ENCODE data around the gene GCNT4.
"Not testable (repeated sequence)": the region's sequence is repeated elsewhere in the genome, so short reads cannot be mapped to it uniquely, and the experiment has no call there.

The GCNT4 gene

GRCh38 chr5:75052192-75053053 lies at the start of gene GCNT4:
Gene GCNT4 (minus strand): TSS chr5:75052558. CDS start chr5:75030037, 22,521 bp downstream.
- TF ChIP-seq CTCF (IDR thresholded peaks at IDR 0.05; ENCODE audit: low read depth, low read length, missing control alignments): peak; percentile 10
- in situ Hi-C loops (cut with HindIII; ENCODE audit: low sequenced_read_pairs): no loop called here
- no peak for DNase-seq (ENCODE audit: low read depth)
- peak within 1 kb of the TSS; percentile 60 for H3K4me3 ChIP-seq (ENCODE audit: low read depth, low read length)

GRCh38 chr5:75095956-75096355 lies 43.6 kb upstream of the GCNT4 start:
- DNase-seq (ENCODE audit: low read depth); H3K4me3 ChIP-seq (ENCODE audit: low read depth, low read length); in situ Hi-C loops (cut with HindIII; ENCODE audit: low sequenced_read_pairs): not testable (repeated sequence)

GRCh38 chr5:75091597-75091996 lies 39.2 kb upstream of the GCNT4 start:
- no peak for DNase-seq (ENCODE audit: low read depth)
- H3K4me3 ChIP-seq (ENCODE audit: low read depth, low read length): no peak overlapping the region
- in situ Hi-C loops (cut with HindIII; ENCODE audit: low sequenced_read_pairs): no loop called here
- TF ChIP-seq CTCF (IDR thresholded peaks at IDR 0.05; ENCODE audit: low read depth, low read length, missing control alignments): no peak

- in situ Hi-C loops (cut with HindIII; ENCODE audit: low sequenced_read_pairs): no loop called here
- no peak overlapping the region for H3K4me3 ChIP-seq (ENCODE audit: low read depth, low read length)
- no peak for DNase-seq (ENCODE audit: low read depth)
- TF ChIP-seq CTCF (IDR thresholded peaks at IDR 0.05; ENCODE audit: low read depth, low read length, missing control alignments): no peak
Observed at GRCh38 chr5:75089662-75090061, 37.3 kb upstream of the GCNT4 start.

- in situ Hi-C loops (cut with HindIII; ENCODE audit: low sequenced_read_pairs): no loop called here
- no peak for TF ChIP-seq CTCF (IDR thresholded peaks at IDR 0.05; ENCODE audit: low read depth, low read length, missing control alignments)
- H3K4me3 ChIP-seq (ENCODE audit: low read depth, low read length): no peak overlapping the region
- DNase-seq (ENCODE audit: low read depth): no peak
Observed at GRCh38 chr5:75089137-75089536, 36.8 kb upstream of the GCNT4 start.

GRCh38 chr5:75088648-75089047 lies 36.3 kb upstream of the GCNT4 start:
- TF ChIP-seq CTCF (IDR thresholded peaks at IDR 0.05; ENCODE audit: low read depth, low read length, missing control alignments): no peak
- DNase-seq (ENCODE audit: low read depth): no peak
- H3K4me3 ChIP-seq (ENCODE audit: low read depth, low read length): no peak overlapping the region
- in situ Hi-C loops (cut with HindIII; ENCODE audit: low sequenced_read_pairs): no loop called here

GRCh38 chr5:75081510-75081909 lies 29.2 kb upstream of the GCNT4 start:
- no peak overlapping the region for H3K4me3 ChIP-seq (ENCODE audit: low read depth, low read length)
- no peak for TF ChIP-seq CTCF (IDR thresholded peaks at IDR 0.05; ENCODE audit: low read depth, low read length, missing control alignments)
- in situ Hi-C loops (cut with HindIII; ENCODE audit: low sequenced_read_pairs): no loop called here
- no peak for DNase-seq (ENCODE audit: low read depth)

- in situ Hi-C loops (cut with HindIII; ENCODE audit: low sequenced_read_pairs); H3K4me3 ChIP-seq (ENCODE audit: low read depth, low read length); DNase-seq (ENCODE audit: low read depth): not testable (repeated sequence)
Observed at GRCh38 chr5:75079346-75079745, 27.0 kb upstream of the GCNT4 start.
